NCI-H128 (cell line): Measurements from ENCODE around the gene PDLIM7.

Experiments
- DNase-seq: peaks from one replicate; lab custom pipeline; 2025; ENCODE audit not compliant: unreplicated experiment; lab: John Stamatoyannopoulos, UW

Gene PDLIM7

GRCh38 chr5:177446200-177447065, 51.0 kb downstream of the PDLIM7 start, which contains the start of gene PRR7:
Gene PRR7, plus strand, starts transcription at chr5:177446814. Its CDS starts 8,254 bp downstream, at chr5:177455068.
- DNase-seq: peak; percentile 26

GRCh38 chr5:177445917-177446199, 51.5 kb downstream of the PDLIM7 start:
- no peak for DNase-seq

DNA sequence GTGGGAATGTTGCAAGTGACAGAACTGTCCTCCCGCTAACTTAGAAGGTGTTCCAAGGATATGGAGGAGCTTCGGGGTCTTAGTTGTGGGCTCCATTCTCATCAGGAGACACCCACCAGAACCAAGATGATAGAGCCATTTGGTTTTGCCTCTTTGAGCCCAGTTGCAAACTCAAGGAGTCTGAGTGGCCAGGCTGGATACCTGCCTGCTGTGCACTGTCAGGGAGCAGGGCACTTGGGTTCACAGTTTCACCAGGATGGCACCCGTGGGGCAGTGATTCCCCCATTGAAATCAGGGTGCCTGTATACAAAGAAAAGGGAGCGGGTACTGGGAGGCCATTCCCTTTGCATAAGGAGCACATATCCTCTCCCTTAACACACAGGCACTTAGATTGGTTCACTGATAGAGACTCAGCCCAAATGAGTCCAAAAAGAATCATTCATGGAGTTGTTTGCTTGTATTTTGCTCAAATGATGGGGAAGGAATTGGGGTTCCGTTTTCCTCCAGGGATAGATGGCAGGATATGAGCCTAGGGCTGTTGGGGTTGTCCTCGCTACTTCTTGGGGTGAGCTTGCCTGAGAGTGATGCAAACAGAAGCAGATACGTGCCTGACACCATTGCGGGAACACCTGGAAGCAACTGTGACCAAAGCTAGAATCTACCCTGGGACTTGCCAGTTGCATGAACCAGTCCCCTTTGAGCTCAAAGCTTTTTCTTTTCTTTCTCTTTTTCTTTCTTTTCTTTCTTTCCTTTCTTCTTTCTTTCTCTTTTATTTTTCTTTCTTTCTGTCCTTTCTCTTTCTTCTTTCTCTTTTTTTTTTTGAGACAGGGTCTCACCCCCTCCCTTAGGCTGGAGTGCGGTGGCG, 52.1 kb downstream of the PDLIM7 start:
- no peak for DNase-seq

DNA sequence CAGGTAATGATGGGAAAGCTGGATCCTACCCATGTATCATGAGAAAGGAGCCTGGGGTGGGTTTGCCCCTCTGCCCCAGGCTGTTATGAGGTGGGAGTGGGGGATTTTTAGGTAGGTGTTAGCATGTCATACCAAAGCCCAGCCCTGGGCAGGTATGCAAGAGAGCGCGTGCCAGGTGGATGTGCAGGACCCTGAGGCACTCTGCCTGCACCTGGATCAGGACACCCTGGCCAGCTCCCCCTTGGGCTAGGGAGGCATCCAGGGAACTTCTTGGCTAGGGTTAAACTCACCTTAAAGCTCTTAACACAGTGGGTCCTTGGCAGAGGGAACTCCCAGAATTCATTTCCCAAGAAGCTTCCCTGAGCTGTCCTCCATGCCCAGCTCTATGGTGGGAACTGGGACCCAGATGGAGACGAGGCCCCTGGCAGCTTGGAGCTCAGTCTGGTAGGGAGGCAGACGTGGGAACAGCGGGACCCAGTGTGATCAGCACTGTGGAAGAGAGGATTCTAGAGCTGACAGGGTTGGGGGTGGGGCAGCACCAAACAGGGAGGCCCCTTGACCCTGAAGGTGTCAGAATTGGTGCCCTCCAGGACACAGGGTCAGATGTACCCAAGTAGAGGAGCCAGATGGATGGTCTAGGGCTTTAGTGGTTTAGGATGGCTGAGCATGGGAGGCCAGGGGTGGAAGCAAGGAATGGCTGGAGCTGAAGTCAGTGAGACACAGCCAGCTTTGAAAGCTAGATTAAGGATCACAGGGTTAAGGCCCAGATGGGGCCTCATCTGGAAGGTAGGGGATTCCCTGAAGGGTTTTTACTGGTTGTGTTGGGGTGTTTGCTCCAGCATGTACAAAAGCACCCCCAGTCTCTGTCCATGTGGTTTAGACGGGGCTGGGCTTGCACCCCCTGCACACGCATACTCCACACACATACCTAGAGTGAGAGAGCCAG, 53.0 kb downstream of the PDLIM7 start:
- no peak for DNase-seq

- DNase-seq: no peak
These were observed 54.0 kb downstream of the PDLIM7 start for GRCh38 chr5:177443144-177443983.

GRCh38 chr5:177442066-177442826, 55.2 kb downstream of the PDLIM7 start:
- DNase-seq: no peak

DNA sequence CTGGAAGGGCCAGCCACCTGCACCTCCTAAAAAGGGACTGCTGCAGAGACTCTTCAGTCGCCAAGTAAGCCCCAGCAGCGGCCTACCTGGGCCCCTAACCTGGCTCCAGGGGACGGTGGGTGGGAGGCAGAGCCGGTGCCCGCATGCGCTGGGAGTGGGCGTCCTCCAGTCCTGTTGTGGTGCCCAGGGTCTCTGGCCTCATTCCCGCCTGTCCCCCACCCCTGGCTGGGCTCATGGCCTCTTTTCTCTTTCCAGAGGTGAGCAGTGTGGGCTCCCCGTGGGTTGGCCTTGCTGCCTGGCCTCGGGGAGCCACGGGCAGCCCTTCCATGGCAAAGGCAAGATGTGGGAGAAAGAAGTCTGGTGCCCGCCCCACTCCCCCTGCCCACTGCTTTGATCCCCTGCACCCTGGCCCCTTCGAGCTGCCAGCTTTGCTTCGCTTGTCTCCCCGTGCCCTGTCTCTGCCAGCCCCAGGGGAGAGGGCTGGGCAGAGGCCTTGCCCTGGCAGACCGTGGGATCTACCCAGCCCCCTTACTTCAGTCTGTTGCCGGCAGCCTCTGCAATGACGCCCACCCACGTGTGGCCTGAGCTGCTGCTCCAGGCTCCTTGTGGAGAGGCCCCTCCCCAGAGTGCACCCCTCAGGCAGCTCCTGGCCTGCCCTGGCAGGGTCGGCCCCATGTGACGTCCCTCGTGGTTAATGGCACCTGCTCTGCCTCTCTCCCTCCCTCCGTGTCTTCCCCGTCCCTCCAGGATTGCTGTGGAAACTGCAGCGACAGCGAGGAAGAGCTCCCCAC, 56.2 kb downstream of the PDLIM7 start:
- DNase-seq: no peak

DNA sequence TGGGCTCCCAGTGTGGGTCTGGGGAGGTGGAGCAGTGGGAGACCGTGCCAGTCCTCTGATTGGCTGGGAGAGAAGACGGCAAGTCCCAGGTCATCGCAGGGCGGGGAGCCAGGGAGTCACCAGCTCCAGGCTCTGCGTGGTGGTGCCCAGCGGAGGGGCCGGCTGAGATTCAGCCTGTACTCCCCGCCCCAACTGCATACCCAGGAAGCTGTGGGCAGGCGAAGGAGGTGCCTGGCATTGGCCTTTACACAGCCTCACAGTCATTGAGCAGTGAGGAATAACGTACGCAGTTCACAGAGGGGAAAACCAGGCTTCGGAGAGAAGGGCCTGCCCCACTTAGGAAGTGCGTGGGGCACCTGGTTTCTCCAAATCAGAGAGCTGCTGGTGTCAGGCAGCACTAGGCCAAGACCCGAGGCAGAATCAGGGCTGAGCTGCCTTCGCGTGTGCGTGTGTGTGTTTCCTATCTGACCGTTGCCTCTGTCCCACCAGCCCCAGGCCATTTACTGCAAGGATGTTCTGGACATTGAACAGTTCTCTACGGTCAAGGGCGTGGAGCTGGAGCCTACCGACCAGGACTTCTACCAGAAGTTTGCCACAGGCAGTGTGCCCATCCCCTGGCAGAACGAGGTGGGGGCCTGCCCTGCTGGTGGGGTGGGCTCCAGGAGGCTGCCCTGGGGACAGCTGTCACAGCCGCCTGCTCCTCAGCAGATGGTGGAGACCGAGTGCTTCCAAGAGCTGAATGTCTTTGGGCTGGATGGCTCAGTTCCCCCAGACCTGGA, 57.0 kb downstream of the PDLIM7 start:
- DNase-seq: no peak

DNA sequence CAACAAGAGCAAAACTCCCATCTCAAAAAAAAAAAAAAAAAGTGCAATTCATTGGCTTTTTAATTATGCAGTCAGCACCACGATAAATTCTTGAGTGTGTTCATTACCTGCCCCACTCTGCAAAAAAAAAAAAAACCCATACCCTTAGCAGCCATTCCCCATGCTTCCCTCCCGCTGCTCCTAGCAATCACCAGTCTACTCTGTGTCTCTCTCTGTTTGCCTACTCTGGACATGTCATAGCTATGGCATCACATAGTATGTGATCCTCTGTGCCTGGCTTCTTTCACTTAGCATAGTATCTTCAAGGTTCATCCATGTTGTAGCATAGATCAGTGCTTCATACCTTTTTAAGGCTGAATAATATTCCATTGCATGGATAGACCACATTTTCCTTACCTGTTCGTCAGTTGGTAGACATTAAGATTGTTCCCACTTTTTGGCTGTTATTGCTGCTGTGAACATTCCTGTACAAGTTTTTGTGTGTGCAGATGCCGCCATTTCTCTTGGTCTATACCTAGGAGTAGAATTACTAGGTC, 57.8 kb downstream of the PDLIM7 start:
- DNase-seq: no peak

GRCh38 chr5:177438468-177438867, 58.9 kb downstream of the PDLIM7 start:
- no peak for DNase-seq

DNA sequence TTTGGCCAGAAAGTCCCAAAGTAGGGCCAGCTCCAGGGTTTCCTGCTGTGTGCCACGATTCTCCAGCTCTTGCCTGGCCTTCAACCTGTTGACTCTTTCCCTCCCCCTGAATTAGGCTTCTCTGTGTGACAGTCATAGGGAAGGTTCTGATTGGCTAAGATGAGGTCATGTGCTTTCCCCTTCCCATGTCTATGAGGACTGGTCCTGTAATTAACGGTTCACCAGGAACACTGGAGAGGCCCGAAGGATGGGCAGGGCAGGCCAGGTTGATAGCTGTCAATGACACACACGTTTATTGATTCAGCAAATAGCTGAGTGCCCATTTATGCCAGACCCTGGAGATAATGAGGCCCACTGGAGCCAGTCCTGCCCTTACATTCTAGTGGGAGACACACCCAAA, 59.8 kb downstream of the PDLIM7 start:
- DNase-seq: no peak

DNA sequence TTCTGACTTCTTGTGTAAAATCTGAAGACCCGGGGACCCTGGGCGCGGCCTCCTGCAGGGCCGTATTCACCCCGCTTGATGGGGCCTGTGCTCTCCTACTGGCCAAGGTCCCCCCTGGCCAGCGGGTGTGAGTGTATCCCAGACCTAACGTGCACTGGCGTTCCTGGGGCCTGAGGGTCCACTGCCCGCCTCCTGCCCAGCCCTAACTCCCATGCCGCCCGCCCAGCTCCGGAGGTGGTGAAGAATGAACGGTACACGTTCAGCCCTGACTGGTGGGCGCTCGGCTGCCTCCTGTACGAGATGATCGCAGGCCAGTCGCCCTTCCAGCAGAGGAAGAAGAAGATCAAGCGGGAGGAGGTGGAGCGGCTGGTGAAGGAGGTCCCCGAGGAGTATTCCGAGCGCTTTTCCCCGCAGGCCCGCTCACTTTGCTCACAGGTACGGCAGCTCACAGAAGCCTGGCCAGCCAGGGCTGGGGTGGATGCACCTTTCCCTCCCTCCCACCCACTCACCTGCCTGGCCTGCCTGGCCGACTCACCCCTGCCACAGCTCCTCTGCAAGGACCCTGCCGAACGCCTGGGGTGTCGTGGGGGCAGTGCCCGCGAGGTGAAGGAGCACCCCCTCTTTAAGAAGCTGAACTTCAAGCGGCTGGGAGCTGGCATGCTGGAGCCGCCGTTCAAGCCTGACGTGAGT, 61.4 kb downstream of the PDLIM7 start:
- no peak for DNase-seq

- no peak for DNase-seq
These were observed 62.3 kb downstream of the PDLIM7 start for GRCh38 chr5:177434942-177435738.

GRCh38 chr5:177434437-177434836, 63.0 kb downstream of the PDLIM7 start:
- no peak for DNase-seq

- DNase-seq: no peak
These were observed 63.7 kb downstream of the PDLIM7 start for GRCh38 chr5:177433658-177434217.
